Measurements from ENCODE around the gene HDAC8.

The HDAC8 gene

GRCh38 chrX:72294497-72294896 is 278.1 kb downstream of the HDAC8 start:
- TF ChIP-seq CTCF (IDR thresholded peaks at IDR 0.05; ENCODE audit: control insufficient read depth, insufficient read depth, low read depth, low read length, missing control alignments) = no peak
- no peak overlapping the region for H3K4me3 ChIP-seq (ENCODE audit: control insufficient read depth, low read depth, low read length)
- no peak for DNase-seq (ENCODE audit: low read depth)

- no peak for DNase-seq (ENCODE audit: low read depth)
- no peak overlapping the region for H3K4me3 ChIP-seq (ENCODE audit: control insufficient read depth, low read depth, low read length)
- TF ChIP-seq CTCF (IDR thresholded peaks at IDR 0.05; ENCODE audit: control insufficient read depth, insufficient read depth, low read depth, low read length, missing control alignments) = no peak
These were observed 290.3 kb downstream of the HDAC8 start for GRCh38 chrX:72282302-72282701.

- no peak overlapping the region for H3K4me3 ChIP-seq (ENCODE audit: control insufficient read depth, low read depth, low read length)
- DNase-seq (ENCODE audit: low read depth) = no peak
- TF ChIP-seq CTCF (IDR thresholded peaks at IDR 0.05; ENCODE audit: control insufficient read depth, insufficient read depth, low read depth, low read length, missing control alignments) = no peak
These were observed 292.3 kb downstream of the HDAC8 start for GRCh38 chrX:72280321-72280845.

Data from AG09309 (cell line).